ENCODE data around the gene ATF5.
A peak's percentile ranks its signal among the peaks of the same experiment; 100 is the strongest.

The ATF5 gene

GRCh38 chr19:49929121-49929610, at the start of gene ATF5, which contains the start of gene NUP62:
Gene ATF5 (plus strand): TSS chr19:49929205. CDS start chr19:49930851, 1,646 bp downstream.
Gene NUP62 (minus strand): TSS chr19:49929504. CDS start chr19:49909807, 19,697 bp downstream.
- Histone ChIP-seq H3K9ac (ENCODE audit: low read length) (peak within 1 kb of the TSS; percentile 98), H3K79me2 (ENCODE audit: insufficient read depth, low read length) (peaks cover 68% of the 10 kb centered on the region)

GRCh38 chr19:49879243-49879963, 49.6 kb upstream of the ATF5 start:
- Histone ChIP-seq H3K36me3 (ENCODE audit: low read length) (peaks cover 8% of the 10 kb centered on the region; the same call in 1 of the 2 replicates), H2AFZ (ENCODE audit: low read depth, low read length, severe bottlenecking) (no peak overlapping the region), H3K9me3 (ENCODE audit: insufficient read depth, low read length) (no peaks in the 10 kb centered on the region), H3F3A (ENCODE audit: insufficient read depth) (no peaks in the 10 kb centered on the region), H3K9ac (ENCODE audit: low read length) (no peak overlapping the region), H3K4me3 (ENCODE audit: insufficient read depth, low read length, poor library complexity, severe bottlenecking) (no peak overlapping the region), H3K27ac (ENCODE audit: low read depth, low read length) (no peak overlapping the region), H3K9me2 (replicated peaks; ENCODE audit: insufficient read depth, low read length) (no peaks in the 10 kb centered on the region), H4K20me1 (ENCODE audit: low read depth, low read length) (no peaks in the 10 kb centered on the region), H3K27me3 (ENCODE audit: low read length) (no peaks in the 10 kb centered on the region), H3K79me2 (ENCODE audit: insufficient read depth, low read length) (peaks cover 9% of the 10 kb centered on the region; the same call in 1 of the 2 replicates), H3K4me2 (ENCODE audit: low read depth, low read length, poor library complexity, severe bottlenecking) (peak overlapping the region; percentile 67)
- TF ChIP-seq EZH2phosphoT487 (conservative IDR thresholded peaks at IDR 0.05; ENCODE audit: low read length) (no peak), CTCF (IDR thresholded peaks at IDR 0.05; ENCODE audit: insufficient read depth, low read length, poor library complexity, severe bottlenecking) (no peak)

More at GRCh38 chr19:49929121-49929610, at the start of gene ATF5, which contains the start of gene NUP62:
- H3F3A ChIP-seq (ENCODE audit: insufficient read depth), result peaks cover 36% of the 10 kb centered on the region
- H3K4me3 ChIP-seq (ENCODE audit: insufficient read depth, low read length, poor library complexity, severe bottlenecking), result peak within 1 kb of the TSS; percentile 65
- peak within 1 kb of the TSS; percentile 25 for H2AFZ ChIP-seq (ENCODE audit: low read depth, low read length, severe bottlenecking)
- peaks cover 24% of the 10 kb centered on the region for H3K36me3 ChIP-seq (ENCODE audit: low read length)
- H3K27me3 ChIP-seq (ENCODE audit: low read length), result no peaks in the 10 kb centered on the region
- H3K9me2 ChIP-seq (replicated peaks; ENCODE audit: insufficient read depth, low read length), result no peaks in the 10 kb centered on the region
- H3K27ac ChIP-seq (ENCODE audit: low read depth, low read length), result peak within 1 kb of the TSS; percentile 91
- peak within 1 kb of the TSS; percentile 79 for H3K4me2 ChIP-seq (ENCODE audit: low read depth, low read length, poor library complexity, severe bottlenecking)
- TF ChIP-seq CTCF (IDR thresholded peaks at IDR 0.05; ENCODE audit: insufficient read depth, low read length, poor library complexity, severe bottlenecking), result no peak
- no peak for TF ChIP-seq EZH2phosphoT487 (conservative IDR thresholded peaks at IDR 0.05; ENCODE audit: low read length)
- H4K20me1 ChIP-seq (ENCODE audit: low read depth, low read length), result peaks cover 13% of the 10 kb centered on the region; the same call in 1 of the 2 replicates
- H3K9me3 ChIP-seq (ENCODE audit: insufficient read depth, low read length), result no peaks in the 10 kb centered on the region

- H3K27ac ChIP-seq (ENCODE audit: low read depth, low read length), result no peak overlapping the region
- H3K36me3 ChIP-seq (ENCODE audit: low read length), result peaks cover 8% of the 10 kb centered on the region; the same call in 1 of the 2 replicates
- H3K9me3 ChIP-seq (ENCODE audit: insufficient read depth, low read length), result no peaks in the 10 kb centered on the region
- TF ChIP-seq EZH2phosphoT487 (conservative IDR thresholded peaks at IDR 0.05; ENCODE audit: low read length) (no peak), CTCF (IDR thresholded peaks at IDR 0.05; ENCODE audit: insufficient read depth, low read length, poor library complexity, severe bottlenecking) (no peak)
- no peaks in the 10 kb centered on the region for H3K9me2 ChIP-seq (replicated peaks; ENCODE audit: insufficient read depth, low read length)
- no peaks in the 10 kb centered on the region for H3K27me3 ChIP-seq (ENCODE audit: low read length)
- no peaks in the 10 kb centered on the region for H3F3A ChIP-seq (ENCODE audit: insufficient read depth)
- H4K20me1 ChIP-seq (ENCODE audit: low read depth, low read length), result no peaks in the 10 kb centered on the region
- H3K4me2 ChIP-seq (ENCODE audit: low read depth, low read length, poor library complexity, severe bottlenecking), result no peak overlapping the region
- no peak overlapping the region for H3K4me3 ChIP-seq (ENCODE audit: insufficient read depth, low read length, poor library complexity, severe bottlenecking)
- no peak overlapping the region for H2AFZ ChIP-seq (ENCODE audit: low read depth, low read length, severe bottlenecking)
- no peak overlapping the region for H3K9ac ChIP-seq (ENCODE audit: low read length)
- peaks cover 8% of the 10 kb centered on the region; the same call in 1 of the 2 replicates for H3K79me2 ChIP-seq (ENCODE audit: insufficient read depth, low read length)
Observed at GRCh38 chr19:49880162-49880869, 48.7 kb upstream of the ATF5 start.

Measured in SU-DHL-6 (cell line).